ENCODE results near the gene ZNF777. TPM values are rescaled to one million over a fixed set of nuclear protein-coding genes. Genes with fewer than 3 reads are reported as not detected.

ZNF777 gene
- total RNA-seq, 2 experiments from 2014 or later, result 19.3 to 19.6 TPM

Other genes with a start within 250 kb of the ZNF777 start
- 10 to 100 TPM; 14.0 to 14.9 TPM for gene ZNF212, start 221.4 kb downstream of the ZNF777 start, total RNA-seq
- gene ZNF783, start 198.9 kb downstream of the ZNF777 start, total RNA-seq, result 10 to 100 TPM; 18.7 to 20.3 TPM
- gene ZNF746, start 36.7 kb upstream of the ZNF777 start, total RNA-seq, result 10 to 100 TPM; 18.3 to 19.2 TPM

Measured in activated CD8-positive, alpha-beta memory T cell treated with anti-CD3 and anti-CD28 coated beads for 36 hours (primary cell).